OCI-LY7 (cell line): Measurements from ENCODE around the gene DMAC1.

Experiments used
- EZH2phosphoT487 ChIP-seq: fragments of 200-600 bp; sonication (generic); IDR thresholded peaks from 2 replicates; pipeline ENCODE4 v1.6.1; 2018; ENCODE audit warnings: low read depth, borderline replicate concordance, mild to moderate bottlenecking, mixed run types, antibody characterized with exemption, low read length, moderate library complexity, mixed read lengths
- TF ChIP-seq, protein P1 (sequence below): fragments of 200-600 bp; sonication (generic); conservative IDR thresholded peaks from 2 replicates; pipeline ENCODE4 v1.5.1; 2014; ENCODE audit warnings: mild to moderate bottlenecking, antibody characterized with exemption, low read length, moderate library complexity, mixed read lengths

GRCh38 chr9:7794196-7794595, 5.4 kb downstream of the DMAC1 start:
- TF ChIP-seq, protein P1, sequence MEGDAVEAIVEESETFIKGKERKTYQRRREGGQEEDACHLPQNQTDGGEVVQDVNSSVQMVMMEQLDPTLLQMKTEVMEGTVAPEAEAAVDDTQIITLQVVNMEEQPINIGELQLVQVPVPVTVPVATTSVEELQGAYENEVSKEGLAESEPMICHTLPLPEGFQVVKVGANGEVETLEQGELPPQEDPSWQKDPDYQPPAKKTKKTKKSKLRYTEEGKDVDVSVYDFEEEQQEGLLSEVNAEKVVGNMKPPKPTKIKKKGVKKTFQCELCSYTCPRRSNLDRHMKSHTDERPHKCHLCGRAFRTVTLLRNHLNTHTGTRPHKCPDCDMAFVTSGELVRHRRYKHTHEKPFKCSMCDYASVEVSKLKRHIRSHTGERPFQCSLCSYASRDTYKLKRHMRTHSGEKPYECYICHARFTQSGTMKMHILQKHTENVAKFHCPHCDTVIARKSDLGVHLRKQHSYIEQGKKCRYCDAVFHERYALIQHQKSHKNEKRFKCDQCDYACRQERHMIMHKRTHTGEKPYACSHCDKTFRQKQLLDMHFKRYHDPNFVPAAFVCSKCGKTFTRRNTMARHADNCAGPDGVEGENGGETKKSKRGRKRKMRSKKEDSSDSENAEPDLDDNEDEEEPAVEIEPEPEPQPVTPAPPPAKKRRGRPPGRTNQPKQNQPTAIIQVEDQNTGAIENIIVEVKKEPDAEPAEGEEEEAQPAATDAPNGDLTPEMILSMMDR: no peak
- TF ChIP-seq EZH2phosphoT487: no peak
